ENCODE measurements around the gene SERPINB7.

Gene SERPINB7

DNA sequence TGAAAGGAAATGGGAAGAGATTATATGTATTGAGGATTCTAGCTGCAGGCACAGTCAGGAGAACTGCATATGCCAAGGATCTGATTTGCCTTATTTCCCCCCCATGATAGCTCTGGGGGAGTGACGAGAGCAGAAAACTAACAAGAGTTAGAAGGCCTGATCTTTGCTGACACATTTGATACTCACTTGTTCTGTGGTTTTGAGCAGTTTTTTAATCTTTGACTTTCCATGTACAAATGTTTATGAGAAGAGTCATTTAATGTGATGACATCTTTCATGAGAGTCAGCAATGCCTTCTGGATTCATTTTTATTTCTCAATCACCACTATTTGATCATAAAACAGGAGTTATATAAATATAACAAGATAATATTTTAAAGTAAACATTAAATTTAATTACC lies 12.7 kb upstream of the SERPINB7 start:
- TF ChIP-seq, protein P1, sequence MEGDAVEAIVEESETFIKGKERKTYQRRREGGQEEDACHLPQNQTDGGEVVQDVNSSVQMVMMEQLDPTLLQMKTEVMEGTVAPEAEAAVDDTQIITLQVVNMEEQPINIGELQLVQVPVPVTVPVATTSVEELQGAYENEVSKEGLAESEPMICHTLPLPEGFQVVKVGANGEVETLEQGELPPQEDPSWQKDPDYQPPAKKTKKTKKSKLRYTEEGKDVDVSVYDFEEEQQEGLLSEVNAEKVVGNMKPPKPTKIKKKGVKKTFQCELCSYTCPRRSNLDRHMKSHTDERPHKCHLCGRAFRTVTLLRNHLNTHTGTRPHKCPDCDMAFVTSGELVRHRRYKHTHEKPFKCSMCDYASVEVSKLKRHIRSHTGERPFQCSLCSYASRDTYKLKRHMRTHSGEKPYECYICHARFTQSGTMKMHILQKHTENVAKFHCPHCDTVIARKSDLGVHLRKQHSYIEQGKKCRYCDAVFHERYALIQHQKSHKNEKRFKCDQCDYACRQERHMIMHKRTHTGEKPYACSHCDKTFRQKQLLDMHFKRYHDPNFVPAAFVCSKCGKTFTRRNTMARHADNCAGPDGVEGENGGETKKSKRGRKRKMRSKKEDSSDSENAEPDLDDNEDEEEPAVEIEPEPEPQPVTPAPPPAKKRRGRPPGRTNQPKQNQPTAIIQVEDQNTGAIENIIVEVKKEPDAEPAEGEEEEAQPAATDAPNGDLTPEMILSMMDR (IDR thresholded peaks at IDR 0.05; ENCODE audit: low read depth, low read length, missing control alignments), result no peak
- no peak overlapping the region for H3K4me3 ChIP-seq (ENCODE audit: low read depth, low read length)
- DNase-seq (ENCODE audit: low read depth), result no peak

DNA sequence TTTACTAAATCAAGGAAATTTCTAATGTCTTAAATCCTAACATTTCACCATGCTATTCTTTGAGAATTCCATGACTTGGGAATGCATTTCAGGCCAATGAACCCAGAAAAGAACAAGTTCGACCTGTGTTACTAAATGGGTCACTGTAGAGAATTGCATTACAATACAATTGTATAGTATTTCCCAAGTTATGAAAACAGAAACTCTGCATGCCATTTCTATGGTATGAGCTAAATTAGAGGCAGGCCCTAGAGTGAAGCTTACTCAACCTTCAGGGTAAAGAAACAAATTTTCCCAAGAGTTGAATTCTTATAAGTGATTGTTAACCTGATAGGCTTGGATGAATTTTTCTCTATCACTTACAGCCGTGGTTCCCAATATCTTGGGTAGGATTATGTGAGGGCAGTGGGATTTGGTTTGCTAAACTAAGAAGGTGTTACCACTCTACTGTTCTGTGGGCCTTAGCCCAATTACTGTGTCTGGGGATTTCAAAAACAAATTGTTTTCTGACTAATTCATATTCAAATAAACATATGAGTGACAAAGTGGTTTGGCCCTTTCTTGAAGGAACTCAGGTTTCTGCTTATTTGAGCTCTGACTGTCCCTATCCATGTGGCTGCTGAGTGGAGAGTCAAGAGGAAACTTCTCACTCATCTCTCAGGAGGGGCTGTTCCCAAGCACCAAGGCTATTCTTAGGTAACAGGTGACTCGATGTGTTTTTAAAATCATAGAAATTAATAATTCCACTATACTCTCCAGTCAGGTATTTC lies 11.2 kb upstream of the SERPINB7 start:
- DNase-seq (ENCODE audit: low read depth), result no peak
- H3K4me3 ChIP-seq (ENCODE audit: low read depth, low read length), result no peak overlapping the region
- TF ChIP-seq, protein P1 (IDR thresholded peaks at IDR 0.05; ENCODE audit: low read depth, low read length, missing control alignments), result no peak

DNA sequence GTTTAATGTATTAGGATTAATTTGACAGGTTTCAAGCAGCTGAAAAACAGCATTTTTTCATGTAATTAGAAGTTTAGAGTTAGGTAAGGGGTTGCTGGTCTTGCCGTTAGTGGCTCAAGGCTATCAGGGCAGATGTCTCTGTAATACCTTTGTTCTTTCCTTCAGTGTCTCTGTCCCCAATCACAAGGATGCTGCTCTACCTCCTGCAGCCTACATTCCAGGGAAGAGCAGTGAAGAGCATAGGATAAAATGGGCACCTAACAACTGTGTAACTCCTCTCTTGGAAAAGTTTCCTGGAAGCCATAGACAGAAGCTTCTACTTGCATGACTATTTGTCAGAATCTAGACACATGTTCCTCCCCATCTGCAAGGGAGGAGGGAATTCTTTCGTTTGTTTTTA lies 9.4 kb upstream of the SERPINB7 start:
- no peak for DNase-seq (ENCODE audit: low read depth)
- H3K4me3 ChIP-seq (ENCODE audit: low read depth, low read length), result no peak overlapping the region

DNA sequence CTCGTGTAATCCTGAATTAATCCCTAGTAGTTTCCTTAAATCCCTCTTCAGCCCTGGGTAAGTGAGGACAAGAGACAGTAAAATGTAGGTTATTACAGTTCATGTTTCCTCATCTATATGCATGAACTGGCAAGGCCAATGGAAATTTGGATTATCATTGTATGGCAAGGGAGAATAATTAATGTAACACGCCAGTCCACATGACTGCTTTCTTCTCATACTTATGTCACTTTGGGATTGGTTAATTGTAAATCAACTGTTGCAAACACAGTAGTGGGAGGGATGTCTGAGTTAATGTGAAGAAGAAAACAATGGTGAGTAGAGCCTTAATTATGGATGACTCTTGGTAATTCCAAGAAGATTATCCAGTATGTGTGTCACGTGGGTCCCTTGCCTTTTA lies 1.7 kb upstream of the SERPINB7 start:
- TF ChIP-seq, protein P1 (IDR thresholded peaks at IDR 0.05; ENCODE audit: low read depth, low read length, missing control alignments), result no peak
- no peak overlapping the region for H3K4me3 ChIP-seq (ENCODE audit: low read depth, low read length)
- no peak for DNase-seq (ENCODE audit: low read depth)

More for the DNA sequence above, 9.4 kb upstream of the SERPINB7 start:
- TF ChIP-seq, protein P1 (IDR thresholded peaks at IDR 0.05; ENCODE audit: low read depth, low read length, missing control alignments), result no peak

DNA sequence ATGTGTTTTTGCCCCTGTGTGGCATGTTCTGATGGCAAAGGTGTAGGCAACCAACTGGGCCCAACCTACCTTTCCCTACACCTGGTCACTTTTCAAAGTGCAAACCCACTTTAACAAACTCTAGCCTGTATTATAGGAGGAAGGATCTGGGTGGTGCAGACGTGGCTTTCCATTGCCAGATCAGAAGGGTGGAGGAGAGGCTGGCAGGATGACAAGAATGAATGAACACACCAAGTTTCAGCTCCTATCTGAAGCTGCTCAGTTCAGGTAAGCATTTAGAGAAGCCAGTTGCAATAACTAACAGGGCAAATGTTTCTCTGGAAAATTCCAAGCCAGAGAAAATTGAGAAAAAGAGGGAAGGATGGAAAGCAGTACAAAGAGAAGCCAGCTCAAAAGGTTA lies 707 bp upstream of the SERPINB7 start:
- no peak for DNase-seq (ENCODE audit: low read depth)
- H3K4me3 ChIP-seq (ENCODE audit: low read depth, low read length), result no peak overlapping the region
- TF ChIP-seq, protein P1 (IDR thresholded peaks at IDR 0.05; ENCODE audit: low read depth, low read length, missing control alignments), result no peak

DNA sequence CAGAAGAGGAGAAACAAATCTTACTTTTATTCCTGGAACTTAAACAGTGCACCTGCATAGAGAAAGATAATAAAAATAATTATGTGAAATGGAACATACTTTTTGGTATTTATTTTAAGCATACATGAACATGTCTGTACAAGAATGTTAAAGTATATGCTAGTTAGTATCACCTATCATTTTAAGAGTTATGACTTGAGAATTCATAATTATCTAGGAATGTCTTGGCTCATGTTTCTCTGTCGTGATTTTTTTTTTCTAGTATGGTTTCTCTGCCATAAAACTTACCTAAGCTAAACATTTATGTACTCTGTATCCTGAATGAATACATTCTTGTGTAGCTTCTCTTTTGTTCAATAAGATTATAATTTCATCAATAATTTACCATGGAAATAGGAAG lies 4.2 kb downstream of the SERPINB7 start:
- TF ChIP-seq, protein P1 (IDR thresholded peaks at IDR 0.05; ENCODE audit: low read depth, low read length, missing control alignments), result no peak
- no peak overlapping the region for H3K4me3 ChIP-seq (ENCODE audit: low read depth, low read length)
- no peak for DNase-seq (ENCODE audit: low read depth)

DNA sequence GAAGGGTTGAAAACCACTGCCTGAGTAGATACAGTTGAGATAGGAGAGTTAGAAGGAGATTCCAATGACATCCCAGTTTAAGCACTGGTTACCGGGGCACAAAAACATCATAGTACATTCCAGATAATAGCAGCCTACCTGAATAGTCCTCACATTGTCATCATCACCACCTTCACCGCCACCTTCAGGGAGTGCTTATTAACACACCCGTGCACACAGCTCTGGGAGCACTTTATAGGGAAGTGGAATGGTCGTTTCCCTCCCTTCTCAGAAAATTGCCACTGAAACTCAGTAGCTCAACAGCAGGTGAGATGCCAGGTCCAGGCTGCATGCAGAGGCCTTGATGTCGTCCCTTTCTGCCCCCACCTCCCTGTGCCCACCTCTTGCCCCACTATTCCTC lies 8.2 kb downstream of the SERPINB7 start:
- no peak for DNase-seq (ENCODE audit: low read depth)
- no peak overlapping the region for H3K4me3 ChIP-seq (ENCODE audit: low read depth, low read length)
- TF ChIP-seq, protein P1 (IDR thresholded peaks at IDR 0.05; ENCODE audit: low read depth, low read length, missing control alignments), result peak; percentile 31

Data from GM12864 (cell line).